Right ventricle myocardium superior (tissue), 1 donor: ENCODE results near the gene SLC16A6. TPM values are rescaled to one million over a fixed set of nuclear protein-coding genes. Genes with fewer than 3 reads are reported as not detected.
"Not testable (repeated sequence)": the region's sequence is repeated elsewhere in the genome, so short reads cannot be mapped to it uniquely, and the experiment has no call there.

Experiments
- ATAC-seq: fragments of 200-7000 bp; cut with Tn5 transposase; one replicate; pipeline ENCODE4 v1.9.1; 2020; ENCODE audit warnings: mild to moderate bottlenecking; ENCODE audit not compliant: poor library complexity
- DNase-seq: peaks from one replicate; pipeline ENCODE4 v3.0.0-alpha.2; 2020
- intact Hi-C: fragments of 100-400 bp; cut with DNase I; formaldehyde crosslinking; loops from one replicate; pipeline ENCODE4 v1.11.2; 2022
- total RNA-seq: library from RNA; stranded (reverse); fragmentation: NEBNext Ultra II Directional; extraction: Animal tissue kit (Norgen Biotek cat#: 25700); gene quantifications from one replicate; pipeline ENCODE4 v1.2.1, GENCODE V29; 2021
- donor health status: DM: no; HTN: yes; CAD: no; lungs with severe emphysema.

The SLC16A6 gene
- total RNA-seq, 1 donor from 2014 or later: 0.16 TPM

DNA sequence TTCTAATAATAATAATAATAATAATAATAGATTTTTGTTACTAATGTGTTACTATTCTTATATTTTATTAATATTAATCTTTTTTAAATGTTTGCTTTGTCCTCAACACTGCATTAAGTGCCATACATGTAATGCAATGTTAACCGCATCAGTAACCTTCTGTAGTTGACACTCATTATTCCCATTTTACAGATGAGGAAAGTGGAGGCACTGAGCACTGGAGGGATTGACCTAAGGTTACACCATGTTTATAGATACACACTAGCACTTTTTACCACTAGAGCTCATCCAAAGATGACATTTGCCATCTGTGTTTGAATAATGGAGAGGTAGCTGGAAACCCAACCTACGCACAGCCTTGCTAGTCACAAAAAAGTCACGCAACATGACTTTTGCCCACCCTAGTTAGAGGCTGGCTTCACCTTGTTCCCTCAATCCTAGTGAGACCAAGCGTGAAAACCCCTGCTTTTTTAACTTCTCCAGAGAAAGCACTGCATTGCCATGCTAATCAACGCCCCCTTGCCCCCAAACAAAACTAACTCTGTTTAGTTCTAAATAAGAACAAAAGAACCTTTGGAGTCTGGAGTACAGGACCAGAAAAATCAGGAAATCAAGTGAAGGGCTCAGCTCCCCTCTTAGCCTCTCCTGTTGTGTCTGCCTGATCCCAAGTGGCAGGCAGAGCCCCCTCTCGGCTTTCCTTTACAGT lies 2.7 kb upstream of the SLC16A6 start:
- DNase-seq (no peak), ATAC-seq (no peak)
- intact Hi-C loops: no loop called here

GRCh38 chr17:68292689-68293040 lies 1.7 kb upstream of the SLC16A6 start:
- intact Hi-C loops: no loop called here
- DNase-seq: no peak
- ATAC-seq: no peak

DNA sequence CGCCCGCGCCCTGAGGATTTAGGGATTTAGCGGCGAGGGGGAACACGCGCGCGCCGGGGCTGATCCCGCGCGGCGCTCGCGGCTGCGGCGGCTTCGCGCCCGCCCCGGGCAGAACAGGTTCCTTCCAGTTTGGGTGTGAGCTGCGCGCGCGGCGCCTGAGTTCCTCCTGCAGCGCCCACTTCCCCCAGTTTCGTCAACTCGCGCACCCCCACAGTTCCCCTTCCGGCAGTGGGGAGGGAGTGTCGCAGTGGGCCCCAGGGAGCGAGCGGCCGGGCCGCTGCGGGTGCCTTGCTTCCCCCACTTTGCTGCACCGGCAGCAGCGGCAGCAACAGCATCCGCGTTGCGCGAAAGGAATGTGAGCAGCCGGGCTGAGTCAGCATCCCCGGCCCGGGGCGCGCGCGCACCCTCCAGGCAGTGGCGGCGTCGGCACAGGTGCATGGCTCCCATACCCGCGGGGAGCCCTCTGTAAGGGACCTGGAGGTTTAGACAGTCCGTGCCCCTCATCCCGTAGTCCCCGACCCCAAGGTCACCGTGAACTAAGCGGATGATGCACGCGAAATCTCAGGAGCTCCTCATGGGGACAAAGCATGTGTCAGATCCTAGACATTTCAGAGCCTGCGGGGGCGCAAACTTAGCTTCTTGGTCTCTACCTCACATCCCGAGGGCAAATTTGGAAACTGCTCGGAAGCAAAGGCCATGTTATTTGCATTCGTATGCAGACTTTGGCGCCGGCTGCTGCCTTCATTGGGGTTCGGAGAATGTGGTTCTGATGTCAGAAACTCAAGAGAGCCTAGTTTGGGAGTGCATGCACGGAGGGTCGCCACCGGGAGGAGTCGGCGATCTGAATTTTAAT lies 1.1 kb upstream of the SLC16A6 start:
- intact Hi-C loops: no loop called here
- ATAC-seq (peak; percentile 77), DNase-seq (peak; percentile 92)

GRCh38 chr17:68290268-68290954 lies 516 bp downstream of the SLC16A6 start:
- intact Hi-C loops: no loop called here
- DNase-seq: peak; percentile 58
- peak; percentile 26 for ATAC-seq

- DNase-seq (no peak), ATAC-seq (no peak)
- intact Hi-C loops: no loop called here
Measured at GRCh38 chr17:68289936-68290267, 1.0 kb downstream of the SLC16A6 start.

- intact Hi-C loops: no loop called here
- DNase-seq (no peak), ATAC-seq (no peak)
Measured at GRCh38 chr17:68289473-68289872, 1.5 kb downstream of the SLC16A6 start.

DNA sequence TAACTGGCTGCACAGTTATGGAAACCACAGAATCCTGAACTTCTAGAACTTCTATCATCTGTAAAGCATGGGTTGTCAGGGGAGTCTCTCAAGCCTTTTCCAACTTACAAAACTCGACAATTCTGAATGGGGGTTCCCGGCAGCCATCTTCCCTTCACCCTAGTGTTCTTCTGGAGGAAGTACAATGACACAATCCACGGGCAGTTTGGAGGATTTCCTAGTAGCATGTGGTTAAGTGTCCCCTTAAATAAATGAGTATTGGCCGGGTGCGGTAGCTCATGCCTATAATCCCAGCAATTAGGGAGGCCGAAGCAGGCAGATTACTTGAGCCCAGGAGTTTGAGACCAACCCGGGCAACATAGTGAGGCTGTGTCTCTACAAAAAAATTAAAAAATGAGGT lies 2.1 kb downstream of the SLC16A6 start:
- DNase-seq (no peak), ATAC-seq (no peak)
- intact Hi-C loops: no loop called here

GRCh38 chr17:68288375-68288774 lies 2.6 kb downstream of the SLC16A6 start:
- ATAC-seq (no peak), DNase-seq (no peak)
- intact Hi-C loops: no loop called here

- DNase-seq, ATAC-seq, intact Hi-C loops: not testable (repeated sequence)
Measured at GRCh38 chr17:68281965-68282364, 9.0 kb downstream of the SLC16A6 start.

DNA sequence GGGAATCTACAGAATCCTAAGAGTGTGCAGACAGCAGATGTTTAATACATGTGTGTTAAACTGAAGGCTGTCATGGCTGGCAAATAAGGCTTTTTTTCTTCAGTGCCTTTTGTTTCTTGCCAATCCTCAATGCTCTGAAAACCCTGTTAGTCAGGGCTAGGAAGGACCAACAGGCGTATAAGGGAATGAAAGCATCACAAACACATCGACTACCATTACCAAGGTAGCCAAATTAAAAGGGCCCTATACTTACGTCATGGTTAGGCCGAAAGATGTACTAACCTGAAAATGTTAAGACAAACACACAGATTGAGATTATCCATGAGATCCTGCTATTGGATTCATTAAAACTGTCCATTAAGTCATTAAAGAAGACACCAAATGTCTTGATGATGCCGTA lies 13.1 kb downstream of the SLC16A6 start:
- ATAC-seq: no peak
- intact Hi-C loops: no loop called here
- DNase-seq: no peak

GRCh38 chr17:68276339-68276738 lies 14.6 kb downstream of the SLC16A6 start:
- intact Hi-C loops, DNase-seq, ATAC-seq: not testable (repeated sequence)

DNA sequence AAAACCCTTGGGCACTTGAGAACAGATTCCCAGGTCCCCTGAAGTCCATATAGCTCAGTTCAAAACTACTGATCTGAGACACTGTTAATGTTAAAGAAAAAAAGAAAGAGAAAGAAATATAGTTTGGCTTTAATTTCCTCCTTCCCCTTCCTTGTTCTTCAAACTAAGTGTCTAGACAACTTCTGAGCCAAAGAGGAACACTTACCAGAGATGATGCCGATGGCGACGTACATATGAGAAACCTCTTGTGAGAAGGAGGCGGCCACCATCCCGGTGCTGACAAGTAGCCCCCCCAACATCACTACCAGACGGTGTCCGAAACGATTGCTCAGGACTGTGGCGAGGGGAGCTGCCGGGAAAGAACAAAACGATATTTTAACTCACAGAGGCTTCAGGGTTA lies 17.2 kb downstream of the SLC16A6 start:
- no peak for DNase-seq
- intact Hi-C loops: no loop called here
- no peak for ATAC-seq

GRCh38 chr17:68265833-68266232 lies 25.1 kb downstream of the SLC16A6 start:
- ATAC-seq, DNase-seq: not testable (repeated sequence)
- intact Hi-C loops: loop anchor here (10.0 kb wide), 1 partner anchor 169 kb away; no protein-coding TSS in a partner anchor

DNA sequence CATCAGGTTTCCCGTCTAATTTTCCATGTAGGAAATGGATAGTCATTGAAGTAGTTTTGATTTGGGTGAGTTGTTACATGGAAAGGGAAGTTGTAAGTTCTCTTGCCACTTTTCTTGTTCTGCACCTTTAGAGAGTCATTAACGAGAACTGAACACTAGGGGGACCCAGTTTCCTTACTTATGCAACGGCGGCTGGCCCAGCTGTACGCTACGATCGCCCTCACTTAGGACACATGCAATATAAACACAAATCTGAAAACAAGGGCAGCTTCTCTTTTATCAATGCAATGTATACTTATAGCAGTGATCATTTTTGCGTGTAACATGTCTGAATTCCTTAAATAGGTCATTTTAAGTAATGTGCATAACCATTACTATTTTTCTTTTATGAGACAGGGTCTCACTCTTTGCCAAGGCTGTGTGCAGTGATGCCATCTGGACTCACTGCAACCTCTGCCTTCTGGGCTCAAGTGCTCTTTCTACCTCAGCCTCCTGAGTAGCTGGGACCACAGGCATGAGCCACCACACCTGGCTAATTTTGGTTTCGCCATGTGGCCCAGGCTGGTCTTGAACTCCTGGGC lies 27.7 kb downstream of the SLC16A6 start:
- intact Hi-C loops: loop anchor here (5.0 to 10.0 kb wide), 3 partner anchors 134 to 194 kb away; partner anchors contain the start of gene WIPI1
- peak; percentile 86 for ATAC-seq
- not testable (repeated sequence) for DNase-seq

- intact Hi-C loops: loop anchor here (5.0 to 10.0 kb wide), 3 partner anchors 135 to 195 kb away; partner anchors contain the start of gene WIPI1
- ATAC-seq: peak; percentile 42
- DNase-seq: not testable (repeated sequence)
Measured at GRCh38 chr17:68262467-68262866, 28.5 kb downstream of the SLC16A6 start.

DNA sequence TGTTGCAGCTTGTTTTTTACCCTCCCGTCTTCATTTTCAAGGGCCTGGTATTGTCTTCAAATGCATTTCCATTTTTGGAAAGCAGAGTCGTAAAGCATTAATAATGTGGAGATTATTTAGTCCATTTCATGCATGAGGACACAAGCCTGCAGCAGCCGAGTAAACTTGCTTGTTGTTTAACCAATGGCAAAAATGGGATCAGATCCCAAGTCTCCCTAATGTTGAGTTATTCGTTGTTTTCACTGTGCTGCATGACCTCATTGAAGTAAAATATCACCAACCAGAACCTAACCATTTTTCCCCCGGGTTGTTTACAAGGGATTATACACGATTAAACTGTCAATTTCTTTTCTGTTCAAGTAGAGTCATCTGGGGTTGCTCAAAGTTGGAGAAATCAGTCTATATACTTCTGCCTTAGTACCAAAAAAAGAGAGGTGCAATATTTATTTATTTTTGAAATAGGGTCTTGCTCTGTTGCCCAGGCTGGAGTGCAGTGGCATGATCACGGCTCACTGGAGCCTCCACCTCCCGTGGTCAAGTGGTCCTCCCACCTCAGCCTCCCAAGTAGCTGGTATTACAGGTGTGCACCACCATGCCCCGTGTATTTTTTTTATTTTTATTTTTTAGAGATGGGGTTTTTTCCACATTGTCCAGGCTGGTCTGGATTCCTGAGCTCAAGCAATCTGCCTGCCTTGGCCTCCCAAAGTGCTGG lies 30.7 kb downstream of the SLC16A6 start:
- ATAC-seq (no peak), DNase-seq (no peak)
- intact Hi-C loops: loop anchor here (5.0 to 10.0 kb wide), 3 partner anchors 137 to 197 kb away; partner anchors contain the start of gene WIPI1

GRCh38 chr17:68259648-68259951 lies 31.3 kb downstream of the SLC16A6 start:
- DNase-seq, intact Hi-C loops, ATAC-seq: not testable (repeated sequence)

DNA sequence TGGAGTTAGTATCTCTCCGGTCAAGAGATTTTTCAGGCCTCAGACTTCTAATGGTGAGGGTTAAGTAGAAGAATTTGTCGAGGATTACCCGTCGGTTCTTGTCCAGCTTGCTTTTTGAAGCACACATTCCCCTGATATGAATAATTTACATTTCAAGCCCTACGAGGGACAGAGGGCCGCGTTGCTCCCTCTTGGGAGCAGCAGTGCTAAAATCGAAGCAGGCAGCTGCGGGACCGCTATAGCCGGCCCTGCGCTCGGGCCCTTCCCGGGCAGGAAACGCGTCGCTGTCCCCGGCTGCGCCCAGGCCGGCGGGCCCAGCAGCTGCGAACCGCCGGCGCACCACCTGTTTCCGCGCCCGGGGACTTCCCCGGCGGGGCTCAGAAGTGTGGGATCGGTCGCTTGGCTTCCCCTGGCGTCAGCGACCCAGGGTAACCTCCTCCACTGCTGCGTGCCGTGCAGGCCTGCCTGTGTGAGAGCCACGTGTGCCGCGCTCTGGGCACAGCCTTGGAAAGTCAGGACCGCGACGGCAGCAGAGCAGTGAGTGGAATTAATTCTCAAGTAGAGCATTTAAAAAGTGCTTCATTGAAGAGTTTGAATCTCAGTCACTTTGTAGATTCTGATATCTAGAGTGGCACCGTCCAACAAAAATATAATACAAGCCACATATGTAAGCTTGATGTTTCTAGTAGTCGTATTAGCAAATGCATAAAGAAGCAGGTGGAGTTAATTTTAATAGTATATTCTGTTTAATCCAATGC lies 31.9 kb downstream of the SLC16A6 start:
- ATAC-seq: peak; percentile 90
- DNase-seq: peak; percentile 75
- intact Hi-C loops: not testable (repeated sequence)
